ENCODE data around the gene HAUS5. TPM values are rescaled to one million over a fixed set of nuclear protein-coding genes. Genes with fewer than 3 reads are reported as not detected.

Gene HAUS5
- total RNA-seq, 2 experiments from 2014 or later: 28.4 to 29.9 TPM

- no peaks in the 10 kb centered on the region for H3K27me3 ChIP-seq (ENCODE audit: control insufficient read depth in 1 of 2, insufficient read depth in 2 of 2, low read length in 2 of 2)
- no peaks in the 10 kb centered on the region for H3K4me1 ChIP-seq (ENCODE audit: insufficient read depth, low read length)
- no peaks in the 10 kb centered on the region for H3K9me3 ChIP-seq (ENCODE audit: control insufficient read depth in 1 of 2, insufficient read depth in 1 of 2, low read length in 2 of 2)
- H3K4me3 ChIP-seq (ENCODE audit: low read length): no peak overlapping the region
- intact Hi-C loops (cut with DNase I, micrococcal nuclease): no loop called here
- no peak overlapping the region for H3K27ac Mint-ChIP-seq
- no peak for TF ChIP-seq CTCF (IDR thresholded peaks at IDR 0.05)
- H3K27me3 Mint-ChIP-seq: no peaks in the 10 kb centered on the region
- no peak overlapping the region for H3K4me3 Mint-ChIP-seq
- H3K9me3 Mint-ChIP-seq: no peaks in the 10 kb centered on the region
- H3K27ac ChIP-seq (ENCODE audit: low read depth in 1 of 2, low read length in 2 of 2): no peak overlapping the region
- peaks cover 65% of the 10 kb centered on the region for H3K36me3 ChIP-seq (ENCODE audit: insufficient read depth, low read length)
- ATAC-seq (ENCODE audit: poor library complexity) (no peak), DNase-seq (no peak)
- POLR2A ChIA-PET: interaction anchor here (1.3 kb wide), 1 partner anchor 14 kb away, joined by 4 read pairs; the partner anchor contains the start of gene COX6B1
- peaks cover 60% of the 10 kb centered on the region for H3K36me3 Mint-ChIP-seq (ENCODE audit: low read depth)
- CTCF ChIA-PET: no interaction called here
- peaks cover 6% of the 10 kb centered on the region for H3K4me1 Mint-ChIP-seq (ENCODE audit: low read depth)
Measured at GRCh38 chr19:35661995-35662340, 49.4 kb downstream of the HAUS5 start.

GRCh38 chr19:35663981-35664380 lies 51.4 kb downstream of the HAUS5 start:
- Mint-ChIP-seq H3K4me1 (ENCODE audit: low read depth) (no peaks in the 10 kb centered on the region), H3K9me3 (no peaks in the 10 kb centered on the region), H3K27me3 (no peaks in the 10 kb centered on the region), H3K36me3 (ENCODE audit: low read depth) (peaks cover 42% of the 10 kb centered on the region), H3K27ac (no peak overlapping the region), H3K4me3 (no peak overlapping the region)
- H3K4me1 ChIP-seq (ENCODE audit: insufficient read depth, low read length): no peaks in the 10 kb centered on the region
- ATAC-seq (ENCODE audit: poor library complexity): no peak
- no peak for DNase-seq
- CTCF ChIA-PET: no interaction called here
- H3K9me3 ChIP-seq (ENCODE audit: control insufficient read depth in 1 of 2, insufficient read depth in 1 of 2, low read length in 2 of 2): no peaks in the 10 kb centered on the region
- no peak for TF ChIP-seq CTCF (IDR thresholded peaks at IDR 0.05)
- H3K27ac ChIP-seq (ENCODE audit: low read depth in 1 of 2, low read length in 2 of 2): no peak overlapping the region
- POLR2A ChIA-PET: no interaction called here
- intact Hi-C loops (cut with DNase I, micrococcal nuclease): no loop called here
- H3K36me3 ChIP-seq (ENCODE audit: insufficient read depth, low read length): peaks cover 45% of the 10 kb centered on the region
- no peak overlapping the region for H3K4me3 ChIP-seq (ENCODE audit: low read length)
- no peaks in the 10 kb centered on the region for H3K27me3 ChIP-seq (ENCODE audit: control insufficient read depth in 1 of 2, insufficient read depth in 2 of 2, low read length in 2 of 2)

- Mint-ChIP-seq H3K4me3 (no peak overlapping the region), H3K4me1 (ENCODE audit: low read depth) (no peaks in the 10 kb centered on the region), H3K9me3 (no peaks in the 10 kb centered on the region), H3K27ac (no peak overlapping the region), H3K27me3 (peaks cover 6% of the 10 kb centered on the region), H3K36me3 (ENCODE audit: low read depth) (peaks cover 34% of the 10 kb centered on the region)
- Histone ChIP-seq H3K9me3 (ENCODE audit: control insufficient read depth in 1 of 2, insufficient read depth in 1 of 2, low read length in 2 of 2) (no peaks in the 10 kb centered on the region), H3K27me3 (ENCODE audit: control insufficient read depth in 1 of 2, insufficient read depth in 2 of 2, low read length in 2 of 2) (peaks cover 4 to 6% of the 10 kb centered on the region in 2 experiments), H3K36me3 (ENCODE audit: insufficient read depth, low read length) (peaks cover 35% of the 10 kb centered on the region), H3K27ac (ENCODE audit: low read depth in 1 of 2, low read length in 2 of 2) (no peak overlapping the region), H3K4me1 (ENCODE audit: insufficient read depth, low read length) (no peaks in the 10 kb centered on the region), H3K4me3 (ENCODE audit: low read length) (no peak overlapping the region)
- POLR2A ChIA-PET: no interaction called here
- TF ChIP-seq CTCF (IDR thresholded peaks at IDR 0.05): no peak
- no peak for ATAC-seq (ENCODE audit: poor library complexity)
- intact Hi-C loops (cut with DNase I, micrococcal nuclease): no loop called here
- CTCF ChIA-PET: no interaction called here
- no peak for DNase-seq
Measured at GRCh38 chr19:35665157-35665556, 52.6 kb downstream of the HAUS5 start.
